GM12891 (cell line): ENCODE measurements around the gene CEP104.

ENCODE experiments used
- DNase-seq: peaks from one replicate; pipeline ENCODE4 v3.0.0; 2011; ENCODE audit warnings: low spot score; ENCODE audit not compliant: insufficient read length
- FAIRE-seq: peaks from 2 replicates; lab custom pipeline; 2011; peaks lifted over from hg19 to GRCh38; lab: Jason Lieb, UNC
- PAX5 ChIP-seq: IDR thresholded peaks from 2 replicates; pipeline ENCODE4 v1.6.1; 2011; ENCODE audit warnings: low read length, moderate library complexity, mild to moderate bottlenecking; ENCODE audit not compliant: insufficient read depth, severe bottlenecking
- POLR2A ChIP-seq: IDR thresholded peaks from 2 replicates; pipeline ENCODE4 v1.6.1; 2011; ENCODE audit warnings: low read depth, low read length, control low read depth
- POLR2AphosphoS5 ChIP-seq: IDR thresholded peaks from 2 replicates; pipeline ENCODE4 v1.6.1; 2011; ENCODE audit warnings: low read depth, low read length, control low read depth
- POU2F2 ChIP-seq: IDR thresholded peaks from 2 replicates; pipeline ENCODE4 v1.6.1; 2011; ENCODE audit warnings: low read depth, mild to moderate bottlenecking, control low read depth, low read length, moderate library complexity
- SPI1 ChIP-seq: IDR thresholded peaks from 2 replicates; pipeline ENCODE4 v1.6.1; 2011; ENCODE audit warnings: low read depth, low read length, control low read depth
- TAF1 ChIP-seq: IDR thresholded peaks from 2 replicates; pipeline ENCODE4 v1.6.1; 2011; ENCODE audit warnings: low read depth, low read length, control low read depth

The CEP104 gene

DNA sequence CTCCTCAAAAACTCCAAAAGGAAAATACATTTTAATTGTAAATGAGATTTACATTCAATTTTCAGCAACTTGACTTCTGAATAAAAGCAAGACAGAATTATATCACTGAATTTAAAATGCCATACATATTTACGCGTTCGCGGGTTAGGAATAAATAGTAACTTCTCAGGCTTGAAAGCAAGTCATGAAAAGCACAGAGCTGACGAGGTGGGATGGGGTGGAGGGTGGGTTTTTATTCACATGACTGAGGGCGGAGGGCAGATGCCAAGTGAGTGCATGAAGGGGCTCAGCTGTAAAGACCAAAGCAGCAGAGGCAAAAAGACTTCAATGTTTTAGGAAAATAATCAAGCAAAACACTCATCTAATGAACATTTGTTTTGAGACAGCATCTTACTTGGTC lies 5.7 kb downstream of the CEP104 start:
- no peak for FAIRE-seq
- TF ChIP-seq POLR2AphosphoS5 (no peak), PAX5 (no peak)
- DNase-seq = no peak

DNA sequence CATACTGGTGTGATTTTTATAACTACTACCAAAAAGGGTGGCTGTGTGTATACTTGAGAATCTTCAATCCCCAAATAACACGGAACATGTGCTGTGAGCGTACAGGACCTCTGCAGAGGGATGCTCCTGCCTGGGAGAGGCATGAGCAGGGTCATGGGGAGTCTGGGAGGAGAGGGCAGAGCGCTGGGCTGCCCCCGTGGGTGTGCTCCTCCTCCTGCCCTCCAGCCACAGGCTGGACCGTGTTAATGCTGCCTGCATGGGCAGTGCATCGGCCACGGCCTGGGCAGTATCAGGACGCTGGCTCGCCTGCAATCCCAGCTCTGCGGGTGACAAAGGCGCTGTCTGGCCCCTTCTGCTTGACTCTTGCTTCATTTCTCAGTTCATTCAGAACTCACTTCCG lies 6.2 kb downstream of the CEP104 start:
- TF ChIP-seq PAX5 (no peak), TAF1 (no peak), POLR2A (no peak), SPI1 (no peak), POU2F2 (no peak), POLR2AphosphoS5 (no peak)
- DNase-seq (no peak), FAIRE-seq (no peak)

DNA sequence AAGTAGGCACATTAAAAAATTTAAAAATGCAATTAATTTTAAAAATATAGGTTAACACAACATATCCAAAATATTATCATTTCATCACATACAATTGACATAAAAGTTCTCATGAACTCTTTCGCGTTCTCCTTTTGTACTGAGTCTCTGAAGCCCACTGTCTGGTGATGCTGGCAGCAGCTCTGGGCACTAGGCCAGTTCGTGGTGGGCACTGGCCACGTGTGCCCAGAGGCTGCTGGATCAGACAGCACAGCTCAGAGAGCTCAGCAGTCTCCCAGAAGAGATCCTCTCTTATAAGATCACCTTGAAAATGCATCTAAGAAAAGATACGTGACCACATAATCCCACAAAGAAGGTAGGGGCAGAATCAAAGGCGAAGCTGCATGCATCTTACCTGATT lies 9.9 kb downstream of the CEP104 start:
- FAIRE-seq (no peak), DNase-seq (no peak)
- TF ChIP-seq POLR2AphosphoS5 (no peak), SPI1 (no peak), TAF1 (no peak), POLR2A (no peak), POU2F2 (no peak)

DNA sequence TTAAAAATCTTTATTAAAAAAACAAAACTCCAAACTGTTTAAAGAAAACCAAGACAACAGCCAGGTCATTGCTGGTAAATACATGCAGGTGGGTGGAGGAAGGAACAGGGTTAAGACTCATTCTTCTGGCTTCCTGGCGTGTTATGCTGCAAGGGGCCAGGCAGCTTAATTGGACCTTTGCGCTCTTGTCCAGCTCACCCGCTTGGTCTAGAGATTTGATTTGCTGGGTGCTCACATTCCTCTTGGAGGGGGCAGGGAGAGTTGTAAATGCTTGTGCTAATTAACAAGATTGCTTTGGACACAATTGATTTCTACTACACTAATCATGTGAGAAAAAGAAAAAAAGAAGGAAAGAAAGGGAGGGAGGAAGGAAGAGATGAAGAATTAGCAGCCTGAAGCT lies 10.5 kb downstream of the CEP104 start:
- TF ChIP-seq POU2F2 = no peak
- TF ChIP-seq POLR2A = no peak
- no peak for TF ChIP-seq TAF1
- no peak for TF ChIP-seq SPI1
- no peak for TF ChIP-seq PAX5
- no peak for TF ChIP-seq POLR2AphosphoS5
- DNase-seq (no peak), FAIRE-seq (no peak)

DNA sequence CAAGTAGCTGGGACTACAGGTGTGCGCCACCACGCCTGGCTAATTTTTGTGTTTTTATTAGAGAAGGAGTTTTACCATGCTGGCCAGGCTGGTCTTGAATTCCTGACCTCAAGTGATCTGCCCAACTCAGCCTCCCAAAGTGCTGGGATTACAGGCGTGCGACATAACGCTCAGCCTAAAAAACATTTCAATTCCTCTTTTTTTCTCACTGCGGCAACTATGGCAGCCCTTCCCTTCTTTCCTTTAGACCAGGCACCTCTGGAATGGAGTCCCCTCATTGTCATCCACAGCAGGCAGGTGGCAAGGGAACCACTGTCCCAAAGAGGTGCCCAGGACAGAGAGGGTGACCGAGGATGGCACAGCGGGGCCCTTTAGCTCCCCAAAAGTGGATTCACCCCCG lies 14.1 kb downstream of the CEP104 start:
- no peak for TF ChIP-seq POU2F2
- no peak for TF ChIP-seq POLR2A
- TF ChIP-seq TAF1 = no peak
- TF ChIP-seq SPI1 = no peak
- no peak for TF ChIP-seq POLR2AphosphoS5
- TF ChIP-seq PAX5 = no peak
- FAIRE-seq = no peak
- DNase-seq = no peak

DNA sequence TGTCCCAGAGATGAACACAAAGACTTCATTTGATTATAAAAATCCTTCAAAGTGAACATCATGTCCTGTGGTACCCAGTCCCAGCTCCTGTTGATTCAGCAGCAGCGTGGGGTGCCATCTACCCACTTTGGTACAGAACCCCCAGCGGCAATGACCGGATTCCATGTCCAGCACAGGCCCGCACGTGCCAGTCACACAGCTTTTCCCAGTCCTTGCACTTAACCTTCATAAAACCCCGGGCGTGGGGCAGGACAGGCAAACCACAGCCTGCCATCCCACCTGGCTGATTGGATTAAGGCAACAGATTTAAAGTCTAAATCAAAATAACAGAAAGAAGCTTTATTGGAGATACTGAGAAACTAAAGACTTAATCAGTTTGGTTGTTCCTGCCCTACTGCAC lies 15.5 kb downstream of the CEP104 start:
- FAIRE-seq (no peak), DNase-seq (no peak)
- TF ChIP-seq PAX5 (no peak), SPI1 (no peak), POU2F2 (no peak), POLR2A (no peak), TAF1 (no peak), POLR2AphosphoS5 (no peak)

DNA sequence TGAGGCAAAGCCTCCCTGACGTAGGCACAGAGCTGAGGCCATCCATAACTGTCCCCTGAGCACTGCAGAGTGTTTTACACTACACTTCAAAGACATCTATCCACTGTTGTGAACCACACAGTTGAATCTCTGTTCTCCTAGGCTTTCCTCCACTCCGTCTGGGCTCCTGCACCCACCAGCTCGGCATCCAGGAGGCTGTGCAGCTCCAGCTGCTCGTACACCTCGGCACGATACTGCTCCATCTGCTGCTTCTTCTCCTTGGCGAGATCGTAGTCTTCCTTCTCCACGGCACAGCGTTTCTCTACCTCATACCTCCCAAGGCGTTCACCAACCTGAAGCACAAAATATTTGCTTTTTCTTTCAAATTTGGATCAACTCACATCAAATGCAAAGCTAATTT lies 18.2 kb downstream of the CEP104 start:
- TF ChIP-seq POU2F2 (no peak), POLR2A (no peak), SPI1 (no peak), POLR2AphosphoS5 (no peak), PAX5 (no peak)

DNA sequence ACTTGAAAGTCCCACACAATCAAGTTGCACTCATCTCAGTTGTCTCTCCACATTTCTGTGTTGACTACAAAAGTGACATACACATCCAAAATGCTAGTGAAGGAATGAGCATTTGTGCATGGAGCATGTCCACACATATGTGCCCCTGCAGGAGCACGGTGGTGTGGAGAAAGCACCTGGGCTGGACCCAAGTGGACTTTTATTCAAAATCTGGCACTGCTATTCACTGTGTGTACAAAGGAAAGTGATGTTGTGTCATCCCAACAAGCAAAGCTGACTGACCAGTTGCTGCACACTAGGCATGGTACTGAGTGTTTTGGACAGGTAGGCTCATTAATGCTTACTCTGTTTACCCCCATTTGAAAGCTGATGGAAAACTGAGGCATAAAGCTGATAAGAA lies 19.3 kb downstream of the CEP104 start:
- no peak for TF ChIP-seq POLR2A
- no peak for TF ChIP-seq POU2F2
- TF ChIP-seq TAF1 = no peak
- TF ChIP-seq POLR2AphosphoS5 = no peak
- TF ChIP-seq SPI1 = no peak
- TF ChIP-seq PAX5 = no peak
- no peak for DNase-seq
- FAIRE-seq = no peak

More for the DNA sequence above, 18.2 kb downstream of the CEP104 start:
- DNase-seq = no peak
- FAIRE-seq = no peak

DNA sequence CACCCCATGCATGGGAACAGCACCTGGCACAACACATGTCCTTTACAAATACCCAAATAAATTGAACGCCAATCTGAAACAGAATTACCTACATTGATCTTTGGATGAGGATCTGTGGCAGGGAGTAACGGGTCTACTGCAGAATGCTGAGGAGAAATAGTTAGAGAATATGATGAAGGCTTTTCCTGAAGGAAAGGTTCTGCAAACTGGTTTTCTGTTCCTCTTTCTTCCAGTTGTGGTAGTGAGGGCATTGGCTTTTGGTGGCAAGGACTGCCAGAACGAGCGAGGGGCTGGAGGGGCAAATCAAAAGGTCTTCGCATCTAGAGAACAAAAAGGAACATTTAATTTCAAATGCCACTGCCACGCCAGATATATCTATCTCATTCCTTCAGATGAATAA lies 19.8 kb downstream of the CEP104 start:
- TF ChIP-seq POLR2A (no peak), SPI1 (no peak), POU2F2 (no peak), POLR2AphosphoS5 (no peak), PAX5 (no peak), TAF1 (no peak)
- DNase-seq (no peak), FAIRE-seq (no peak)

DNA sequence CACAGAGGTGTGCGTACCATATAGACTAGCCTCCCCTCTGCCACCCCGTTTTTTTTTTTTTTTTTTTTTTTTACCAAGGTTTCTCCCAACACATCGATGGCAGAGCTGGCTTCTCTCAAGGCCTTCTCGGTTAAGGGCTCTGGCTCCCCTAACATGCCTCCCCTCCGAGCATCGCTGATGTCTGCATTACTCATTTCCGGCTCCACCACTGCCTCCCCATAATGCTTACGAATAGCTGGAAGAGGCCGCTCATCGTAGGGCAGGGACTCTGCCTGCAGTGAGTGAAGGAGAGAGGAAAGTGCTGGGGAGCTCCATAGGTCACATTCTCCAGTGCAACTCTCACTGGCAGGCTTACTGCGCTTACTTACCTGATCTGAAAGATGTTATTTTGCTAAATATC lies 20.6 kb downstream of the CEP104 start:
- TF ChIP-seq TAF1 (no peak), SPI1 (no peak), POU2F2 (no peak), PAX5 (no peak), POLR2AphosphoS5 (no peak), POLR2A (no peak)
- DNase-seq (no peak), FAIRE-seq (no peak)

DNA sequence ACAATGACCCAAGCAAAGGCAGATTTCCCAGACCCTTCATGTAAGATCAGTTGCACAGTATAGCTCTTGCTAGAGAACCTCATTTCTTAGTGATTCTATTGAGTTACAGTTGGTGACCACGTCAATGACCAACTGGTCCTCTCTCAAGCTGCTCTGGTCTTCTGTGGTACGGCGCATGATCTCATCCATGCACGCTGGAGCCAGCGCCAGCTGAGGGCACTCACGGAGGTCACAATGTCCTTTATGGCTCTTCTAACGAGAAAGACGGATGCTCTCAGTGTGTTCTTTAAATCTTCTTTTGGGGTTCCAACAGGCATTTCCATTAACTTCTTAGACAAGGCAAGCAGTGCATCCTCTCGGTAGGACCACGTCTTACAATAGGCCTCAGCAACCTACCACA lies 22.3 kb downstream of the CEP104 start:
- no peak for FAIRE-seq
- TF ChIP-seq TAF1 (no peak), POU2F2 (no peak), PAX5 (no peak), POLR2AphosphoS5 (no peak), SPI1 (no peak), POLR2A (no peak)
- DNase-seq = no peak
